OCI-LY7 (cell line): ENCODE measurements around the gene CELF2.

Source experiments
- EZH2phosphoT487 ChIP-seq: fragments of 200-600 bp; sonication (generic); IDR thresholded peaks from 2 replicates; pipeline ENCODE4 v1.6.1; 2018; ENCODE audit warnings: low read depth, borderline replicate concordance, mild to moderate bottlenecking, mixed run types, antibody characterized with exemption, low read length, moderate library complexity, mixed read lengths
- TF ChIP-seq, protein P1 (sequence below): fragments of 200-600 bp; sonication (generic); conservative IDR thresholded peaks from 2 replicates; pipeline ENCODE4 v1.5.1; 2014; ENCODE audit warnings: mild to moderate bottlenecking, antibody characterized with exemption, low read length, moderate library complexity, mixed read lengths

DNA sequence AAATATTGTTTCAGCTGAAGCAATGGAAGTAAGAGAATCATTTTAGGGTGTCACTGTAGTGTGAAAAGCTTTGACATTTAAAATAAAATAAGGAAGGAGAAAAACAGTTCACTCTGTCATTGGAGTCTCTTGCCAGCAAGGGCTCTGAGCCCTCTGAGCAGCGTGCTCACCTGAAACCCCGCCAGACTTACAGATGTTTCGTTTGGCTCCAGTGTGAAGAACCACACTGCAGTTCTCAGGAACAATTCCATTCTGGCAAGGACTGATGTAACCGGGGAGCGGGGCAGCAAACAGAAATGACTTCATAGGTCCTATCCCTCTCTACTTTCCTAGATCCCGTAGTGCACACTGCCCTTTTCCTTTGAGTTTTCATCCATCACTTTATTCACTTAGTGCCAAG is 164.3 kb downstream of the CELF2 start:
- TF ChIP-seq, protein P1, sequence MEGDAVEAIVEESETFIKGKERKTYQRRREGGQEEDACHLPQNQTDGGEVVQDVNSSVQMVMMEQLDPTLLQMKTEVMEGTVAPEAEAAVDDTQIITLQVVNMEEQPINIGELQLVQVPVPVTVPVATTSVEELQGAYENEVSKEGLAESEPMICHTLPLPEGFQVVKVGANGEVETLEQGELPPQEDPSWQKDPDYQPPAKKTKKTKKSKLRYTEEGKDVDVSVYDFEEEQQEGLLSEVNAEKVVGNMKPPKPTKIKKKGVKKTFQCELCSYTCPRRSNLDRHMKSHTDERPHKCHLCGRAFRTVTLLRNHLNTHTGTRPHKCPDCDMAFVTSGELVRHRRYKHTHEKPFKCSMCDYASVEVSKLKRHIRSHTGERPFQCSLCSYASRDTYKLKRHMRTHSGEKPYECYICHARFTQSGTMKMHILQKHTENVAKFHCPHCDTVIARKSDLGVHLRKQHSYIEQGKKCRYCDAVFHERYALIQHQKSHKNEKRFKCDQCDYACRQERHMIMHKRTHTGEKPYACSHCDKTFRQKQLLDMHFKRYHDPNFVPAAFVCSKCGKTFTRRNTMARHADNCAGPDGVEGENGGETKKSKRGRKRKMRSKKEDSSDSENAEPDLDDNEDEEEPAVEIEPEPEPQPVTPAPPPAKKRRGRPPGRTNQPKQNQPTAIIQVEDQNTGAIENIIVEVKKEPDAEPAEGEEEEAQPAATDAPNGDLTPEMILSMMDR = no peak
- no peak for TF ChIP-seq EZH2phosphoT487
